Gastroesophageal sphincter (tissue), 3 donors: Measurements from ENCODE around the gene TREH.

Source experiments
- EP300 ChIP-seq: sonication (generic); formaldehyde crosslinking; IDR thresholded peaks from one replicate; pipeline ENCODE4 v1.6.1; 2017; ENCODE audit warnings: antibody characterized with exemption, mild to moderate bottlenecking
- POLR2A ChIP-seq, 2 donors: fragments of 450-650 bp; IDR thresholded peaks; one replicate each; pipeline ENCODE4 v1.6.1; 2017; ENCODE audit warnings: antibody characterized with exemption in 2 of 2, mild to moderate bottlenecking in 2 of 2, moderate library complexity in 1 of 2
- POLR2AphosphoS5 ChIP-seq: sonication (generic); formaldehyde crosslinking; IDR thresholded peaks from one replicate; pipeline ENCODE4 v1.6.1; 2017; ENCODE audit warnings: antibody characterized with exemption
- TF ChIP-seq, protein P1 (sequence below), 4 experiments: fragments of 200-600 bp in 2 of 4; fragments of 450-650 bp in 2 of 4; sonication (generic) in 1 of 4; IDR thresholded peaks; one replicate each; pipeline ENCODE4 v1.5.1; 2017 to 2019; ENCODE audit warnings: antibody characterized with exemption in 4 of 4, mild to moderate bottlenecking in 2 of 4, moderate library complexity in 2 of 4

- TF ChIP-seq, protein P1, sequence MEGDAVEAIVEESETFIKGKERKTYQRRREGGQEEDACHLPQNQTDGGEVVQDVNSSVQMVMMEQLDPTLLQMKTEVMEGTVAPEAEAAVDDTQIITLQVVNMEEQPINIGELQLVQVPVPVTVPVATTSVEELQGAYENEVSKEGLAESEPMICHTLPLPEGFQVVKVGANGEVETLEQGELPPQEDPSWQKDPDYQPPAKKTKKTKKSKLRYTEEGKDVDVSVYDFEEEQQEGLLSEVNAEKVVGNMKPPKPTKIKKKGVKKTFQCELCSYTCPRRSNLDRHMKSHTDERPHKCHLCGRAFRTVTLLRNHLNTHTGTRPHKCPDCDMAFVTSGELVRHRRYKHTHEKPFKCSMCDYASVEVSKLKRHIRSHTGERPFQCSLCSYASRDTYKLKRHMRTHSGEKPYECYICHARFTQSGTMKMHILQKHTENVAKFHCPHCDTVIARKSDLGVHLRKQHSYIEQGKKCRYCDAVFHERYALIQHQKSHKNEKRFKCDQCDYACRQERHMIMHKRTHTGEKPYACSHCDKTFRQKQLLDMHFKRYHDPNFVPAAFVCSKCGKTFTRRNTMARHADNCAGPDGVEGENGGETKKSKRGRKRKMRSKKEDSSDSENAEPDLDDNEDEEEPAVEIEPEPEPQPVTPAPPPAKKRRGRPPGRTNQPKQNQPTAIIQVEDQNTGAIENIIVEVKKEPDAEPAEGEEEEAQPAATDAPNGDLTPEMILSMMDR (IDR thresholded peaks at IDR 0.05) = no peak
- TF ChIP-seq POLR2A (IDR thresholded peaks at IDR 0.05) (no peak), EP300 (no peak), POLR2AphosphoS5 (no peak)
These were observed 31.2 kb downstream of the TREH start for GRCh38 chr11:118648291-118648690.
